ENCODE measurements around the gene FLII.
"Not testable (repeated sequence)": the region's sequence is repeated elsewhere in the genome, so short reads cannot be mapped to it uniquely, and the experiment has no call there.

FLII gene

DNA sequence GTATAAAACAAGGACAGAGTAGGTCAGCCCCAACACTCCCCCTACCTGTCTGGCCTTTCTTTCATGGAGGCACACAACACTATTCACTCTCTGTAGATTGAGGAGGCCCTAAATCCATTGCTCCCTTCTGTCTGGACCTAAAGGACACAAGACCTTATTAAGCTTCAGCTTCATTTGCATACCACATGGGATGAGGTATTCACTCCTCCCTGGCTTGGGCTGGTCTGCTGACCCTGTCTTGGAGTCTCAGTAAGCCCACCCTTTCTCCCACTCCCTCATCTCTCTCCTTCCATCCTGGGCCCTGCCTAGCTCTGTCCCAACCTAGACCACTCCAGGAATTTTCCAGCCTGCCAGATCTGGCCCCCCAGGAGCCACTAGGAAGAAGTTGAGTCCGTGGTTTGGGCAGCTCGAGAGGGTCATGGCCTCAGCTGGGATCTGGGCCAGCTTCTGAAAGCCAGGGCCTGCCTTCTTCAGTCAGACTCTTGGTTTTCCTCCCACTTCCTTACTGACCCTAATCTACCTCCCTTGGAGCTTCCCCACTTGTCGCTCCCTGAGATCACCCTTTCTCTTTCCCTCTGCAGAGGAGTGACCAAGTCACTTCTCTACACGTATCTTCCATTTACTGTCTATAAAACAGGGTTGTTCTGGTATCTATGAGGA, 39.7 kb downstream of the FLII start:
- DNase-seq (ENCODE audit: low spot score) = no peak

DNA sequence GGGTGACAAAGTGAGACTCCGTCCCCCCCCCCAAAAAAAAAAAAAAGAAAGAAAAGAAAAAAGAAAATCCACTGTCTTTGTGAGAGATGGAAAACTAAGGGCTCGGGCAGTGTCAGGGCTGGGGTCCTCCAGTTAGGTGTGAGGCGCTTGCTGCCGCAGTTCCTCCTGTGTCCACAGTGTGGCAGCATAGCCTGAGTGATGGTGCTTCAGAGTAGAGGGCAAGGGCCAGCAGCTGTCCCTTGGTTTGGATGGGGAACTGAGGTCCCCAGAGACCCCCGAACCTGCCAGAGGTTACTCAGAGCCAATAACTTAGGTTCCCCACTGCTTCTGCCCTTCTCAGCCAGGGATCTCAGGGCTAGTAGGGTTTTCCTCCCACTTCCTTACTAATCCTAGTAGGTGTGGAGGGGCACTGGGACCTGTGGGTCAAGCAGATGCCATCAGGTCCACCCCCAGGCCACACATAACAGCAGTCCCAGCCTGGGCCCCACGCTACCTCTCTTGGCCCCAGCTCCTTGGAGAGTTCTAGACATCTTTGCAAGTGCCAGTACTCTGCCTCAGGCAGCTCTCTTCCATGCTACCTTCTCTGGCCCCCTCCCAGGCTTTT, 41.0 kb downstream of the FLII start:
- peak; percentile 72 for DNase-seq (ENCODE audit: low spot score)

DNA sequence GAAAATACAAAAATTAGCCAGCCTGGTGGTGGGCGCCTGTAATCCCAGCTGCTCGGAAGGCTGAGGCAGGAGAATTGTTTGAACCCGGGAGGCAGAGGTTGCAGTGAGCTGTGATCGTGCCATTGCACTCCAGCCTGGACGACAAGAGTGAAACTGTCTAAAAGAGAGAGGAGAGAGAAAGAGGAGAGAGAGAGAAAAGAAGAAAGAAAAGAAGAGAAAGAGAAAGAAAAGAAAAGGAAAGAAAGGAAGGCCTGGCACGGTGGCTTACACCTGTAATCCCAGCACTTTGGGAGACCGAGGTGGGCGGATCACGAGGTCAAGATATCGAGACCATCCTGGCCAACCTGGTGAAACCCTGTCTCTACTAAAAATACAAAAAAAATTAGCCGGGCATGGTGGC, 41.6 kb downstream of the FLII start:
- DNase-seq (ENCODE audit: low spot score) = not testable (repeated sequence)

DNA sequence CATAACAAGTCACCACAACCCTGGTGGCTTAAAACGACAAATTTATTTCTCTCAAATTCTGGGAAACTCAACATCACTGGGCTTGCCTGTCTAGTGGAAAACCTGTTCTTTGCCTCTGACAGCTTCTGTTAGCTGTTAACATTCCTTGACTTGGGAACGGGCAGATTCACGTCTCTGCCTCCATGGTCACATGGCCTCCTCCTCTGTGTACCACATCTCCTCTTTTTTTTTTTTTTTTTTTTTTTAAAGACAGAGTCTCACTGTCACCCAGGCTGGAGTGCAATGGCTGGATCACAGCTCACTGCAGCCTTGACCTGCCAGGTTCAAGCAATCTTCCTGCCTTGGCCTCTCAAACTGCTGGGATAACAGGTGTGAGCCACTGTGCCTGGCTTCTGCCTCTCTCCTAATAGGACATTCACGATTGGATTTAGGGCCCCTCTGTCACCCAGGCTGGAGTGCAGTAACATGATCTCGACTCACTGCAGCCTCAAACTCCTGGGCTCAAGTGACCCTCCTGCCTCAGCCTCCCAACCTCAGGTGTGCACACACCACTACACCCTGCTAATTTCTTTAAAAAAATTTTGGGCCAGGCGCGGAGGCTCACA, 44.8 kb downstream of the FLII start:
- no peak for DNase-seq (ENCODE audit: low spot score)

DNA sequence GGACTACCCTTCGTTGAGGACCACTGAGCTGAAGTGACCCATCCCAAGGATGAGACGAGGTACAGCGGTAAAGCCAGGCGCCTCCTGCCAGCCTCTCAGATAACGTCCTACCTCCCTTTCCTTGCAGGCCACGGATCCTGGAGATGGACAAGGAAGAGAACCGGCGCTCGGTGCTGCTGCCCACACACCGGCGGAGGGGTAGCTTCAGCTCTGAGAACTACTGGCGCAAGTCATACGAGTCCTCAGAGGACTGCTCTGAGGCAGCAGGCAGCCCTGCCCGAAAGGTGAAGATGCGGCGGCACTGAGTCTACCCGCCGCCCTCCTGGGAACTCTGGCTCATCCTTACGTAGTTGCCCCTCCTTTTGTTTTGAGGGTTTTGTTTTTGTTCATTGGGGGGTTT, 50.4 kb downstream of the FLII start:
- DNase-seq (ENCODE audit: low spot score) = no peak

DNA sequence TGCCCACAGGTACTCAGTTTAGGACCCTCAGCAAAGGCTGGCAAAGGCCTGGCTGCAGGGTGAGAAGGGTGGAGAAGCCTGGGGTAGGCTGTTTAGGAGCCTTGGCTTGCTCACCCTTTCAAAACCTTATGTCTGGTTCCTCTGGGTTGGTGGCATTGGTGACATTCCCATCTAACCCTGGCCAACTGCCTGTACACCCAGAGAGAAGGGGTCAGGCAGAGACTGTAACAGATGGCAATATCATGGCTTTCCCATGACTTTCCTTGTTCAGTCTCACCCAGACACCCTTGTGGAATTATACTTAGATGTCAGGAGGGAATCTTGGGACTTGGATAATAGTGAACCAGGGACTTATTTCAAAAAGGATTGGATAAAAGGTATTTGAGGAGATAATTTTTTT, 51.6 kb downstream of the FLII start:
- no peak for DNase-seq (ENCODE audit: low spot score)

DNA sequence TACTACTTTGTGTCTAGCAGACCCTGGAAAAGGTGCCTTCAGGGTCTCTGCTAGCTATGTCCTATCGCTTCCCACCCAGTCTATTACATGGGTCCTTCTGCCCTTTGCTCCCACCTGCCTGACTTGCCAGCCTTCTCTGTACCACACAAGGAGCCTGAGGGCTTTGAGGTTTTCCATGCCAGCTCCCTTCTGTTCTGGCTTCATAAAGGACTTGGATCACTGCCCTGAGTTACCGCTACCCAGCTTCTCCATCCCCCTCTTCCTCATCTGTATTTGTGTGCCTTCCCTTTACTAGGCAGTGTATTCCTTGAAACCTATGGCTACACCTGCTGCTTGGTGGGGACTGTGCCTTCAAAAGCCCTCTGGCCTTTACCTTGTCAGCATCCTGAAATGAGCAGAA, 52.7 kb downstream of the FLII start:
- DNase-seq (ENCODE audit: low spot score) = no peak

DNA sequence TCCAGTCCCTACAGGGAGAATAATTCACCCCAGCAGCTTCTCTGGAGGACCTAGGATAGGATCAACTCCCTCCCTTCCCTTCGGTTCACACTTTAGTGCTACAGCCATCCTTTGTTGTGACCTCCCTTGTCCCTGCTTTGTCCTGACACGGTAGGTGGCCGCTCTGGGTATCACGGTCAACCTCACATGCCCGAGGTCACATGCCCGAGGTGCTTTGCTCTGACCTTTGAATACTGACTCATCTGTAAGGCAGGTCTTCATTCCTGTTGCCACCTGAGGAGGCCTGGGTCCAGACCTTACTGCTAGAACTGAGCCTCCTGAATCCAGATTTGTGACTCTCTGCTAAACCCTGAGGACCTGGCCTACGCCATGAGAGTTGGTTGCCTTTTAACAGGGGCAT, 55.2 kb downstream of the FLII start:
- DNase-seq (ENCODE audit: low spot score) = no peak

DNA sequence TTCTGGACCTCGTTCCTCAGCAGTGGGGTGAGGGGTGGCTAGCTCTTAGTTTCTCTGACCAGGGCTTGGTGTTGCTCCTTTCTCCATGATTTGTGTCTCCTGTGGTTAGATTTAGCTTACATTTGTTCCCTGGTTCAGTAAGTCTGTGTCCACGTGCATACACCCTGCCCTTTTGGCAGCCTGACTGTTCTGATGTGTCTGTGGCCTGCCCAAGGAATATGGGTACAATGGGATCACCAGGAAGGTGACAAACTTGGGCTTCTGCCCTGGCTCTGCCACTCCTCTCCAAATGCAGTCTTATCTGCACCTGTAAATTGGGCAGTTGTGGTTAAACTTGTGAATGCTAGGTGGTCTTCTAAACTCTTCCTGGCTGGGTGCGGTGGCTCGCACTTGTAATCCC, 57.4 kb downstream of the FLII start:
- no peak for DNase-seq (ENCODE audit: low spot score)

DNA sequence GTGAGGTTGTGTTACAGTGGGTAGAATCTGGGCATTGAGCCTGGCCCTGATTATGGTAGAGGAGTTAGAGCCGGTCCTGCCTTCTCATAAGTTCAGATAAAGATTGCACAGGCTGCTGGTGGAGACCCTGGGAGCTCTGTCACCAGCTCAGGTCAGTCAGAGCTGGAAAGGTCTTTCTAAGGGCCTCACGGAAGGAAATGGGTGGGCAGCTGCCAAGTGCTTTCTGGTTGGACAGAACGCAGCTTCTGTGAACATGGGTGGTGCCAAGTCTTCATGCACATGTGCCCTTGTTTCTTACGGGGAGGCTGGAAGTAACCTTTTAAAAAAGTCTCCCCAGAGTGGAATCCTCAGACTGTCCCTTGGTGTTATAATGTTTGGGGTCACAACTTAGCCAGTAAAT, 60.0 kb downstream of the FLII start:
- no peak for DNase-seq (ENCODE audit: low spot score)

DNA sequence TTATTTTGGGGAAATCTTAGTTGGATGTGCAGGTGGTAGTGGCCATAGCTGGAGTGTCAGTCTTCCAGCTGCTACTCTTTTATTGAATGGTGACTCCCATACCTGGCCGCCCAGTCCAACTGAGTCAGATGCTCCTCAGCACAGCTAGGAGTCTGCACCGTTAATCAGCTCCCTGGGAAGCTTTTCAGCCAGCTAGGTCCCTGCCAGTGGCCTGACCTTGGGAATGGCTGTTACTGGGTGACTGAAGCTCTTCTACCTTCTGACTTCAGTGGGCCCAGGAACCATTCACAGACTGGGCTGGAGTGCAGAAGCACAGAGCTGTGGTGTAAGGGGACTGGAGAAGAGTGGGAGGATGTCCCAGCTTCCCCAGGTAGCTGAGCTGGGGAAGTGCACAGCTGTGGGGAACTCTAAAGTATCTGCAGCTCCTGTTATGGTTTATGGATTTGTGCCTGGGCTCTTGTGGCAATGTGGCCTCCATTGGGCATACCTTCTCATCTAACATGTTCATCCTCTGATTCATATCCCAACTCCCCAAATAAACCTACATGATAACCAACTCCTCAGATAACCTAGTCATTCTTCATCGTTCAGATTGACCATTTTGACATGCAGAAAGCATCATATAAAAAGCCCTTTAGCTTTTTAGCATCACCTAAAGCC, 60.9 kb downstream of the FLII start:
- DNase-seq (ENCODE audit: low spot score) = no peak

DNA sequence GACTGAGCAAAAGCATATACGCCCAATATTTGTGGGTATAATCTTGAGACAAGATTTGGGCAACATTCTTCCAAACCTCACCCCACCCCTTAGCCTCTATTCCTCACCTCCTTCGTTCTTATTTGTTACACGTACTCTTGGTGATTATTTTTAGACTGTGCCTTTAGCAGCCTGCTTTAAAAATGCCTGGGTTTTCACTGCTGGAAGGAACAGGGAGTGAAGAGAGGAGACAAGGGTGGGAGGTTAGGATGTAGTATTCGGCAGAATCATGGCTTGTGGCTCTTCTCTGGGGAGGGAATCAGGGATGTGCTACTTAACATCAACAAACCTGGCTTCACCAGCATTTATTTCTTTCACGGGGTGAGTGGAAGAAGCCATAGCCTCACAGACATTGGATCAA, 63.3 kb downstream of the FLII start:
- DNase-seq (ENCODE audit: low spot score) = no peak

Data from hematopoietic multipotent progenitor cell treated with erythropoietin and hydrocortisone succinate and interleukin-3 and kit ligand, for 17 days (in vitro differentiated cells).